ENCODE data around the gene CASP9.
A peak's percentile ranks its signal among the peaks of the same experiment; 100 is the strongest.

The CASP9 gene

GRCh38 chr1:15509586-15509985 is 14.4 kb downstream of the CASP9 start:
- TF ChIP-seq, protein P1, sequence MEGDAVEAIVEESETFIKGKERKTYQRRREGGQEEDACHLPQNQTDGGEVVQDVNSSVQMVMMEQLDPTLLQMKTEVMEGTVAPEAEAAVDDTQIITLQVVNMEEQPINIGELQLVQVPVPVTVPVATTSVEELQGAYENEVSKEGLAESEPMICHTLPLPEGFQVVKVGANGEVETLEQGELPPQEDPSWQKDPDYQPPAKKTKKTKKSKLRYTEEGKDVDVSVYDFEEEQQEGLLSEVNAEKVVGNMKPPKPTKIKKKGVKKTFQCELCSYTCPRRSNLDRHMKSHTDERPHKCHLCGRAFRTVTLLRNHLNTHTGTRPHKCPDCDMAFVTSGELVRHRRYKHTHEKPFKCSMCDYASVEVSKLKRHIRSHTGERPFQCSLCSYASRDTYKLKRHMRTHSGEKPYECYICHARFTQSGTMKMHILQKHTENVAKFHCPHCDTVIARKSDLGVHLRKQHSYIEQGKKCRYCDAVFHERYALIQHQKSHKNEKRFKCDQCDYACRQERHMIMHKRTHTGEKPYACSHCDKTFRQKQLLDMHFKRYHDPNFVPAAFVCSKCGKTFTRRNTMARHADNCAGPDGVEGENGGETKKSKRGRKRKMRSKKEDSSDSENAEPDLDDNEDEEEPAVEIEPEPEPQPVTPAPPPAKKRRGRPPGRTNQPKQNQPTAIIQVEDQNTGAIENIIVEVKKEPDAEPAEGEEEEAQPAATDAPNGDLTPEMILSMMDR (IDR thresholded peaks at IDR 0.05; ENCODE audit: borderline replicate concordance, insufficient read depth, low read depth, low read length) = no peak
- no peak overlapping the region for H3K4me3 ChIP-seq (ENCODE audit: low read depth, low read length)

GRCh38 chr1:15508700-15509487 is 15.1 kb downstream of the CASP9 start:
- no peak overlapping the region for H3K4me3 ChIP-seq (ENCODE audit: low read depth, low read length)
- TF ChIP-seq, protein P1 (IDR thresholded peaks at IDR 0.05; ENCODE audit: borderline replicate concordance, insufficient read depth, low read depth, low read length) = no peak

DNA sequence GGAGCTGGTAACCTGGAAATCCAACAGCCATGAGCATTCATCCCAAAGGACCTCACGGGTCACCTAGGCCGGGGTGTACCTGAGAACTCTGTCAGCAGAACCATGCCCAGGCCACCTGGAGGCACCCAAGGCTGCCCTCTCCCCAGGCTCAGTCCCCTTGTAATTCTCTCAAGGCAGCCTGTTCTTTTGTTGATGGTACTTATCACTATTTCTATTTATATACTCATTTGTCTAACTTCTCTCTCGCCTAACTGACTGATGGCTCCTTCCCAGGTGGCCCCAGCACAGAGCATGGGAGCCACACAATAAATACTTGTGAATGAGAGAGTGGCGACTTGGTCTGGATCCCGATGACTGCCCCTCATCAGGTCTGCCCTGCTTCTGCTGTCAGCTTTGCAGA is 16.7 kb downstream of the CASP9 start:
- no peak overlapping the region for H3K4me3 ChIP-seq (ENCODE audit: low read depth, low read length)
- TF ChIP-seq, protein P1 (IDR thresholded peaks at IDR 0.05; ENCODE audit: borderline replicate concordance, insufficient read depth, low read depth, low read length) = no peak

DNA sequence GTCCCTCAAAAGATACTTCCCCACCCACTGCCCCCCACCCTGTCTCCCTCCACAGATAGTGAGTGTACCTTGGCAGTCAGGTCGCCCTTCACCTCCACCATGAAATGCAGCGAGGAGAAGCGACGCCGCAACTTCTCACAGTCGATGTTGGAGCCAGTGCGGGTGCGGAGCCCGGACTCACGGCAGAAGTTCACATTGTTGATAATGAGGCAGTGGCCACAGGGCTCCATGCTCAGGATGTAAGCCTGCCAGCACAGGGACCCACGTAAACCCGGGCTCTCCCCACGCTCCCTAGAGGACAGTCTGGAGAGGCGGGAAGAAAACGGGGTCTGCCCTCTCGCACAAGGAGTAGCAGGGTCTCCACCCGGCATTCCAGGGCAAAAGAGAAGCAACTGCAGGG is 17.2 kb downstream of the CASP9 start:
- no peak overlapping the region for H3K4me3 ChIP-seq (ENCODE audit: low read depth, low read length)
- TF ChIP-seq, protein P1 (IDR thresholded peaks at IDR 0.05; ENCODE audit: borderline replicate concordance, insufficient read depth, low read depth, low read length) = no peak

DNA sequence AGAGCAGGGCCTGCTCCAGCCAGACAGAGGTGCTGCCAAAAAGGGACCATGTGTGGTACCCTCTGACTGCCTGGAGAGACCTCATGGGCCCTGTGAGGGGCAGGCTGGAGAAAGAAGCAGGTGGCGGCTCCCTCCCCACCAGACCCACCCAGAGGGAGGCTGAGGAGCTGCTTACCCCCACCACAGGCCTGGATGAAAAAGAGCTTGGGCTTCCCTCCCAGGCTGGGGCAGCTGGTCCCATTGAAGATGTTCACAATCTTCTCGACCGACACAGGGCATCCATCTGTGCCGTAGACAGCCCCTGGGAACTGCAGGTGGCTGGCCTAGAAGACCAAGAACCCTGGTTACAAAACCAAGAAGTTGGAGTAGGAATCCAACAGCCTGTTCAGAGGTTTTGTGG is 19.6 kb downstream of the CASP9 start:
- no peak overlapping the region for H3K4me3 ChIP-seq (ENCODE audit: low read depth, low read length)
- TF ChIP-seq, protein P1 (IDR thresholded peaks at IDR 0.05; ENCODE audit: borderline replicate concordance, insufficient read depth, low read depth, low read length) = no peak

- TF ChIP-seq, protein P1 (IDR thresholded peaks at IDR 0.05; ENCODE audit: borderline replicate concordance, insufficient read depth, low read depth, low read length) = peak; percentile 73
- H3K4me3 ChIP-seq (ENCODE audit: low read depth, low read length) = no peak overlapping the region
These were observed 22.6 kb downstream of the CASP9 start for GRCh38 chr1:15501208-15502032.
